Neural cell (in vitro differentiated cells): ENCODE measurements around the gene CYP3A5. TPM values are rescaled to one million over a fixed set of nuclear protein-coding genes. Genes with fewer than 3 reads are reported as not detected.

Source experiments
- H2AFZ ChIP-seq: fragments of 200-600, 300-800 bp; sonication (generic), shearing (Covaris generic); 2 replicates; pipeline ENCODE4 v1.6.0; 2014; ENCODE audit warnings: low read depth, mild to moderate bottlenecking, antibody characterized with exemption, low read length, moderate library complexity
- H3F3A ChIP-seq: fragments of 200-600 bp; shearing (Covaris generic); 2 replicates; pipeline ENCODE4 v1.6.1; 2016; ENCODE audit warnings: mild to moderate bottlenecking, moderate library complexity, mixed read lengths, antibody characterized with exemption, low read length; ENCODE audit not compliant: insufficient read depth, poor library complexity, severe bottlenecking
- H3K27ac ChIP-seq: fragments of 200-600, 300-800 bp; sonication (generic), shearing (Covaris generic); 2 replicates; pipeline ENCODE4 v1.5.1; 2014; ENCODE audit warnings: mild to moderate bottlenecking, low read length, moderate library complexity
- H3K27me3 ChIP-seq: fragments of 300-800, 200-600 bp; sonication (generic), shearing (Covaris generic); 2 replicates; pipeline ENCODE4 v1.6.0; 2014; ENCODE audit warnings: mild to moderate bottlenecking, low read depth, low read length, moderate library complexity; ENCODE audit not compliant: insufficient read depth
- H3K36me3 ChIP-seq: fragments of 300-800, 200-600 bp; sonication (generic), shearing (Covaris generic); 2 replicates; pipeline ENCODE4 v1.5.1; 2014; ENCODE audit warnings: mild to moderate bottlenecking, antibody characterized with exemption, low read length, moderate library complexity; ENCODE audit not compliant: insufficient read depth
- H3K4me2 ChIP-seq: fragments of 300-800, 200-600 bp; sonication (generic), shearing (Covaris generic); 2 replicates; pipeline ENCODE4 v1.6.0; 2014; ENCODE audit warnings: mild to moderate bottlenecking, low read length
- H3K4me3 ChIP-seq: fragments of 300-800, 200-600 bp; sonication (generic), shearing (Covaris generic); 2 replicates; pipeline ENCODE4 v1.5.1; 2014; ENCODE audit warnings: mild to moderate bottlenecking, low read length, moderate library complexity
- H3K79me2 ChIP-seq: fragments of 200-600 bp; shearing (Covaris generic); replicated peaks from 2 replicates; pipeline ENCODE4 v1.6.0; 2014; ENCODE audit warnings: mild to moderate bottlenecking, low read length, moderate library complexity; ENCODE audit not compliant: insufficient read depth
- H3K9ac ChIP-seq: fragments of 300-800, 200-600 bp; sonication (generic), shearing (Covaris generic); 2 replicates; pipeline ENCODE4 v1.6.1; 2016; ENCODE audit warnings: mild to moderate bottlenecking, low read length, mixed read lengths
- H3K9me2 ChIP-seq: fragments of 200-600 bp; shearing (Covaris generic); 2 replicates; pipeline ENCODE4 v1.6.1; 2016; ENCODE audit warnings: mild to moderate bottlenecking, low read length, mixed read lengths; ENCODE audit not compliant: insufficient read depth
- H3K9me3 ChIP-seq: fragments of 200-600, 300-800 bp; sonication (generic), shearing (Covaris generic); 2 replicates; pipeline ENCODE4 v1.6.1; 2016; ENCODE audit warnings: mild to moderate bottlenecking, mixed run types, low read length, moderate library complexity, mixed read lengths
- H4K20me1 ChIP-seq: fragments of 200-600 bp; shearing (Covaris generic); 2 replicates; pipeline ENCODE4 v1.6.1; 2016; ENCODE audit warnings: mild to moderate bottlenecking, mixed run types; ENCODE audit not compliant: insufficient read depth
- CTCF ChIP-seq: fragments of 450-650 bp; IDR thresholded peaks from 2 replicates; pipeline ENCODE4 v1.5.1; 2014; ENCODE audit warnings: antibody characterized with exemption, mild to moderate bottlenecking, moderate library complexity; ENCODE audit not compliant: poor library complexity, severe bottlenecking
- EP300 ChIP-seq: fragments of 450-650 bp; conservative IDR thresholded peaks from 2 replicates; pipeline ENCODE4 v1.6.1; 2014; ENCODE audit warnings: antibody characterized with exemption, mild to moderate bottlenecking, moderate library complexity; ENCODE audit not compliant: poor library complexity, severe bottlenecking
- EZH2 ChIP-seq: fragments of 200-600, 300-800 bp; shearing (Covaris generic), sonication (generic); IDR thresholded peaks from 2 replicates; pipeline ENCODE4 v1.6.1; 2014; ENCODE audit warnings: antibody characterized with exemption, low read length, borderline replicate concordance, mild to moderate bottlenecking; ENCODE audit not compliant: insufficient read depth, poor library complexity, severe bottlenecking
- MXI1 ChIP-seq: fragments of 450-650 bp; conservative IDR thresholded peaks from 2 replicates; pipeline ENCODE4 v1.6.1; 2014; ENCODE audit warnings: antibody characterized with exemption, mild to moderate bottlenecking; ENCODE audit not compliant: poor library complexity, severe bottlenecking
- POLR2AphosphoS5 ChIP-seq: IDR thresholded peaks from 2 replicates; pipeline ENCODE4 v1.6.1; 2012
- RAD21 ChIP-seq: fragments of 450-650 bp; conservative IDR thresholded peaks from 2 replicates; pipeline ENCODE4 v1.6.1; 2014; ENCODE audit warnings: antibody characterized with exemption, mild to moderate bottlenecking, moderate library complexity
- REST ChIP-seq: IDR thresholded peaks from 2 replicates; pipeline ENCODE4 v1.6.1; 2012; ENCODE audit warnings: borderline replicate concordance
- SMC3 ChIP-seq: fragments of 450-650 bp; conservative IDR thresholded peaks from 2 replicates; pipeline ENCODE4 v1.6.1; 2014; ENCODE audit warnings: antibody characterized with exemption, mild to moderate bottlenecking, moderate library complexity; ENCODE audit not compliant: poor library complexity
- TAF1 ChIP-seq: IDR thresholded peaks from 2 replicates; pipeline ENCODE4 v1.6.1; 2012; ENCODE audit warnings: low read depth
- polyA plus RNA-seq: library from polyadenylated mRNA; depleted of rRNA; stranded (reverse); fragments of >200 nt; gene quantifications from 2 replicates; pipeline ENCODE4 v1.2.3, GENCODE V29; 2014

Gene CYP3A5
- polyA plus RNA-seq, 1 donor from 2014 or later: not detected

DNA sequence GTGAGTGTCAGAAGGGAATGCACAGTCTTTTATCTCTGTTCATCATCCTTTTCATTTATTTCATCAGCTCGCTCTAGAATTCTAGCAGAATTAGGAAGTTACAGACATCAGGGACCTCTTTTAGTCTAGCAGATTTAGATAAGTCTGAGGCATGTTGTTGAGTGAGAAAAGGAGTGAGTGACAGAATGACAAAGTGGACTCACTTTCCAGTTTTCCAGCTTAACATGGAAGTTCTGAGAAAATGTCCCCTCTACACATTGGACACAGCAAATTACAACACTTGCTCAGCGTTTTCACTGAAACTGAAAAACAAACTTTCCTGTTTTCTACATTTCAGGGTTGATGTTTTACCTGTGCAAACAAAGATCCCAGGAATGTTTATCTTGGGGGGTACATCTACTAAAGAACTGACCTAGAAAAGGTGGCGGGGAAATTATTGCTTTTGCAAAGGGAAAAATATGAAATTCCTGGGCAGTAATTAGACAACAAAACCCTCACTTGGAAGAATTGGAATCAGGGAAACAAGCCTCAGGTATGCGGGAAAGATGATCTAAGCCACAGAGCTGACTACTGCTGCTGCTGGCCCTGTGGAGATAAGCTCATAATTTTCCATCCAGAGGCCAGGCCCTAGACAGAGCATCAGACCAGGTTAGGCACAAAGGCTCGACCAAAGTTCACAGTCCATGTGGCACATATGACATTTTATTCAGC is 14.6 kb upstream of the CYP3A5 start:
- Histone ChIP-seq H3K36me3 (no peaks in the 10 kb centered on the region), H3K4me2 (no peak overlapping the region), H3K27me3 (no peaks in the 10 kb centered on the region)

More for the DNA sequence above, 14.6 kb upstream of the CYP3A5 start:
- Histone ChIP-seq H3K9me2 (no peaks in the 10 kb centered on the region), H3F3A (no peaks in the 10 kb centered on the region), H3K79me2 (no peaks in the 10 kb centered on the region), H4K20me1 (no peaks in the 10 kb centered on the region), H3K4me3 (no peak overlapping the region), H3K9me3 (no peaks in the 10 kb centered on the region), H2AFZ (no peak overlapping the region), H3K9ac (no peak overlapping the region), H3K27ac (no peak overlapping the region)
- no peak for TF ChIP-seq MXI1
- TF ChIP-seq POLR2AphosphoS5: no peak
- no peak for TF ChIP-seq EZH2
- no peak for TF ChIP-seq REST
- TF ChIP-seq RAD21: no peak
- TF ChIP-seq EP300: no peak
- TF ChIP-seq SMC3: no peak
- TF ChIP-seq CTCF: no peak
- no peak for TF ChIP-seq TAF1
